ENCODE results near the gene NFKBIZ.

Gene NFKBIZ, protein sequence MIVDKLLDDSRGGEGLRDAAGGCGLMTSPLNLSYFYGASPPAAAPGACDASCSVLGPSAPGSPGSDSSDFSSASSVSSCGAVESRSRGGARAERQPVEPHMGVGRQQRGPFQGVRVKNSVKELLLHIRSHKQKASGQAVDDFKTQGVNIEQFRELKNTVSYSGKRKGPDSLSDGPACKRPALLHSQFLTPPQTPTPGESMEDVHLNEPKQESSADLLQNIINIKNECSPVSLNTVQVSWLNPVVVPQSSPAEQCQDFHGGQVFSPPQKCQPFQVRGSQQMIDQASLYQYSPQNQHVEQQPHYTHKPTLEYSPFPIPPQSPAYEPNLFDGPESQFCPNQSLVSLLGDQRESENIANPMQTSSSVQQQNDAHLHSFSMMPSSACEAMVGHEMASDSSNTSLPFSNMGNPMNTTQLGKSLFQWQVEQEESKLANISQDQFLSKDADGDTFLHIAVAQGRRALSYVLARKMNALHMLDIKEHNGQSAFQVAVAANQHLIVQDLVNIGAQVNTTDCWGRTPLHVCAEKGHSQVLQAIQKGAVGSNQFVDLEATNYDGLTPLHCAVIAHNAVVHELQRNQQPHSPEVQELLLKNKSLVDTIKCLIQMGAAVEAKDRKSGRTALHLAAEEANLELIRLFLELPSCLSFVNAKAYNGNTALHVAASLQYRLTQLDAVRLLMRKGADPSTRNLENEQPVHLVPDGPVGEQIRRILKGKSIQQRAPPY

DNA sequence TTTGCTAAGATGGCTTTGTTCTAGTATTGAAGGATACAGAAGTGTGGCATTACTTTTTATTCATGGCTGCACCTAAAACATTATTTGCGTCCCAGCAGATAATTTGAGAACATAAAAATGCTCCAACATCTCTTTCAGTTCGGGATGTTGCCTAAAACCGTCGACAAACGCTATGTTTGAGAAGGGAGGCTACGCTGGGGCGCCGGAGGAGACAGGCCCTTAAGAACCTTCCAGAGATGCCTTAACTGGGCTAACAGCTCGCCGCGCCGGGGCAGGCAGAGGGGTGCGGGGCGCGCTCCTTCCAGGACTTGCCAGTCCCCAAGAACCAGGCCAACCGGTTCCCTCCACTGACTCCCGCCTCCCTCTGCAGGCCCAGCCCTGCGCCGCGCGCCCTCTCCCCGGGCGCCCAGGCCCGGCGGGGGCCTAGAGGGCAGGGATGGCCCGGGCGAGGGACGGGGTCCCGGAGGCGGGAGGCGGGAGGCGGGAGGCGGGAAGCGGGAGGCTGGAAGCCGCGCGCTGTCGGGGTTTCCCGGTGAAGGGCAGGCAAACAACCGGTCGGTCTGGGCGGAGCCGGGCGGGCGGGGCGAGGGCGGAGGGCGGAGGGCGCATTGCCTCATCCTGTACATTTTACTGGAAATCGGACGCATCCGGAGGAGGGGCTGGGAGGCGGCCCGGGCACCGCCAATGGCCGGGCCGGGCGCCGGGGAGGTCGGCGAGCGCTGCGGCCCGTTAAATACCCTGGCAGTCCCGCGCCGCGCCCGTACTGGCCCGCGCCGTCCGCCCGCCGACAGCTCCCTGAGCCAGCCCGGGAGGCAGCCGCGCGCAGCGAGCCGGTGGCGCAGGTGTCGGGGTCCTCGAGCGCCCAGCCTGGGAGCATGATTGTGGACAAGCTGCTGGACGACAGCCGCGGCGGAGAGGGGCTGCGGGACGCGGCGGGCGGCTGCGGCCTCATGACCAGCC is at the start of gene NFKBIZ:
TSS of gene NFKBIZ (plus strand) at position 761 of the 960 bp plus-strand sequence. CDS start at position 876, 115 bp downstream.
- in situ Hi-C loops (cut with MboI; ENCODE audit: low sequenced_read_pairs), result no loop called here

DNA sequence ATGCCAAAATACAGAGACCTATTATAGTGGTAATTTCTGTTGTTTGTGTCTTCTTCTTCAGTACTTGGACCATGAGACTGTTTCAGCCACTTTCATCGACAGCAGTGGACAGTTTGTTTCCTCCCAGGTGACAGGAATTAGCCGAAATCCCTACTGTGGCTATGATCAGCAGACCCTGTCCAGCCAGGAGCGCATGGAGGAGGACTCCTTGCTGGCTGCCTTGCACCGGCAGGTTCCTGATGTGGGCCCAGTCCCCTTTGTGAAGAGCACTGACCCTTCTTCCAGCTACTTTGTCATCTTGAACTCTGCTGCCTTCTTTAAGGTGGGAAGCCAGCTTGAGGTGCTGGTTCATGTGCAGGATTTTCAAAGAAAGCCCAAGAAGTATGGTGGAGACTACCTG is 48.1 kb upstream of the NFKBIZ start:
- in situ Hi-C loops (cut with MboI; ENCODE audit: low sequenced_read_pairs), result loop anchor here (25.0 kb wide), 2 partner anchors 436 to 936 kb away; no protein-coding TSS in a partner anchor

DNA sequence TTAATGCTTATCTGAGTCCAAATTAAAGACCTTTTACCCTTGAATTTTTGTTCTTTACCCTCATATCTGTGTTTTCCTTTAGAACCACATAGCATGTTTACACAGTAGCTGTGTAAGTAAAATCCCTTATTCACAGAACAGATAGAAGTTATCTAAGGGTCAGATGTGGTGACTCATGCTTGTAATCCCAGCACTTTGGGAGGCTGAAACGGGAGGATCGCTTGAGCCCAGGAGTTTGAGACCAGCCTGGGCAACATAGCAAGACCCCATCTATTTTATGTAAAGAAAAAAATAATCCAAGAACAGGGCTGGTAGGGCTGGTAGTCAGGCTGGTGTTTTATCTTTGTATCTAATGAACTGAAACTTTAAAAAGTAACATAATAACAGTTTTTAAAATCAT is 47.1 kb upstream of the NFKBIZ start:
- in situ Hi-C loops (cut with MboI; ENCODE audit: low sequenced_read_pairs), result loop anchor here (25.0 kb wide), 2 partner anchors 435 to 935 kb away; no protein-coding TSS in a partner anchor

DNA sequence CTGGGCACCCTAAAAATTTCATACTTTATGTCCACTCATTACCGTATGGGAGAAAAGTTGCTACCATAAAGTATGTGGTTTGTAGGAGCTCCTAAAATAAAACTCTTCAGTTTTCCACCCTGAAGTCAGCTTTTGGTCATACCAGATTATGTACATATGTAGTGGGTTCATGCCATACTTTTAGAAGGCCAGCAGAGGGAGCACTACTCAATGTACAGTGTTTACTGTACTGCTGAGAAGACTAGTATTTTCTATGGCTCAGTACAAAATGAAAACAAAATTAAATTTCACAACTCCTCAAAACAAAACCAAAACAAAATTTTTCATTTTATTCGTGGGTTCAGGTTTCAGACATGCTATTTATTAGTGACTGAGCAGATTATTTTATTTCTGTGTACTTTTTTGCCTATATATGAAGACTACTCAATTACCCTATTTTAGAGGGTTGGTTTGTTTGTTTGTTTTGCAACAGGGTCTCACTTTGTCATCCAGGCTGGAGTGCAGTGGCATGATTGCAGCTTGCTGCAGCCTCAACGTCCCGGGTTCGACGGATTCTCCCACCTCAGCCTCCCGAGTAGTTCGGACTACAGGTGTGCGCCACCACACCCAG is 46.0 kb upstream of the NFKBIZ start:
- in situ Hi-C loops (cut with MboI; ENCODE audit: low sequenced_read_pairs), result loop anchor here (25.0 kb wide), 2 partner anchors 434 to 934 kb away; no protein-coding TSS in a partner anchor

DNA sequence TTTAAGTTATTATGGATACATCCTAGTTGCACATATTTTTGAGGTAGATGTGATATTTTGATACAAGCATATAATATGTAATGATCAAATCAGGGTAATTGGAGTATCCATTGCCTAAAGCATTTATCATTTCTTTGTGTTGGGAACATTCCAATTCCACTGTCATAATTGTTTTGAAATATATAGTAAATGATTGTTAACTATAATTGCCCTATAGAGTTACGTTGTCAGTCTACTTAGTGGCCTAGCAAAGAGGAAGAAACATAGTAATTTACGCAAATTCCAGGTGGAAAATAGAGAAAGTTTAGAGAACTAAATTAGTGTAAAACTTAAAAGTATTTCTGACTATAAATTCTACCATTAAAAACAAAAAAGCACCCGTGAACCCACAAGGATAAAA is 45.4 kb upstream of the NFKBIZ start:
- in situ Hi-C loops (cut with MboI; ENCODE audit: low sequenced_read_pairs), result loop anchor here (25.0 kb wide), 2 partner anchors 433 to 933 kb away; no protein-coding TSS in a partner anchor

DNA sequence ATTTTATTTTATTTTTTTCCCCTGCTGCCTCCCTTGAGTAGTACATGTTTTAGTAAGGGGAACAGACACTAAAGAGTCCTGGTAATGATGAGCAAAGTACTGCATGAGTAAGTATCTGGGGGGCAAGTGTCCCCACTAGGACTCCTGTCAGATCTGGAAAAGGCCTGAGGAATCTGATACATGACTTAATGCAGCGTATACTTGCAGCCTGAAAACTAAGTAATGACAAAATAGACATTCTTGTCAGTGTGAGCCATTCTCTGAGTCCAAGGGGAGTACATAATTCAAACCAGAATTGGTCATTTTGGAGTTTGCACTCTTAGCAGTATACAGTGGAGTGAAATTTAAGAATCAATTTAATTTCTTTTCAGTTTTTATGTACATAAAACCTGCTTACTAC is 42.8 kb upstream of the NFKBIZ start:
- in situ Hi-C loops (cut with MboI; ENCODE audit: low sequenced_read_pairs), result loop anchor here (25.0 kb wide), 2 partner anchors 431 to 931 kb away; no protein-coding TSS in a partner anchor

DNA sequence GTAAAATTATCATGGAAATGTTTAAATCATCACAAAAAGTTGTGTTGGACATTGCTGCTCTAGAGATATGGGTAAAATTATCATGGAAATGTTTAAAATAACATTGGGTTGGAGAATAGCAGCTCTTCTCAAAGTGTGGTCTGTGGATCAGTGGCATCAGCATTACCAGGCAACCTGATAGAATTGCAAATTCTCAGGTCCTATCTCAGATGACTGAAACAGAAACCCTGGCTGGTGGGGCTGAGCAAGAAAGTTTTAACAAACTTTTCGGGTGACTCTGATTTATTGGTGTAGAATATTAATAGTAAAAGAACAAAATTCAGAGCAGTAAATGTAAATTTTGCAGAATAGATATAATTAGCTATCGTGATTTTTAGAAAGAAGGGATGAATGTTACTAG is 41.4 kb upstream of the NFKBIZ start:
- in situ Hi-C loops (cut with MboI; ENCODE audit: low sequenced_read_pairs), result loop anchor here (25.0 kb wide), 2 partner anchors 429 to 929 kb away; no protein-coding TSS in a partner anchor

DNA sequence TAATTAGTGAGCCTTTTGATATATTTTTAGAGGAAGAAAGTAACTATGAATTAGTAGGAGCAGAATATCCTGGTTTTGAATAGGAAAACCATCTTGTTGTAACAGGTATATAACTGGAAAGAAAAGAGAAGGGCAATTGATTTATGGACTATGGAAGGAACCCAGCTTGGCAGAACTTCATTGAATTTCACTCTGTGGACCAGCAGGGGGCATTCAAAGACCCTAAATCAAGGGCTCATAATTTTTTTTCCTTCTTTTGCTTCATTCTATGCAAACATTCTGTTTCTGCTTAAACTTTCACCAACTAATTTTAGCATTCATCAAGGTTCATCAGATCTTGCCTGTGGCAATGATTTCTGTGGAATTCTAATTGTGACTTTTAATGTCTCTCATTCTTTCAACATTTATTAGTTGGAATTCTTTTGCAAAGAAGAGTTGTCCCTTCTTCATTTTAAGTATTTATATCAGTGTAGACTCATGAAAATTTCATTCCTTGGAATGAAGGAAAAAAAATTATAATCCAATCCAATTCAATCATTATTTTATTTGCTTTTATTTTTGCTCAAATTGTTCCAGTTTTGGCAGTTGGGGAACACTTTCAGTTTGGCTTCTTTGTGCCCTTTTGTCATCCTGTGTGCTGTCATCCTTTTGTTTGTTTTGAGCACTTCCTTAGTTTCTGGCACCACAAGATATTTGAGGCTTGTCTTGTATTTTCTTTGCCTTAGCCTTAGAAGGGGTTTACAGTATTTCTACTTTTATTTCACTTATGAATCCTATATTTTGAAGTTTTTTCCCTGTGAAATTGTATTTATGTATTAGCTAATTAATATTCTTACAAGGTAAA is 39.9 kb upstream of the NFKBIZ start:
- in situ Hi-C loops (cut with MboI; ENCODE audit: low sequenced_read_pairs), result loop anchor here (25.0 kb wide), 2 partner anchors 428 to 928 kb away; no protein-coding TSS in a partner anchor

DNA sequence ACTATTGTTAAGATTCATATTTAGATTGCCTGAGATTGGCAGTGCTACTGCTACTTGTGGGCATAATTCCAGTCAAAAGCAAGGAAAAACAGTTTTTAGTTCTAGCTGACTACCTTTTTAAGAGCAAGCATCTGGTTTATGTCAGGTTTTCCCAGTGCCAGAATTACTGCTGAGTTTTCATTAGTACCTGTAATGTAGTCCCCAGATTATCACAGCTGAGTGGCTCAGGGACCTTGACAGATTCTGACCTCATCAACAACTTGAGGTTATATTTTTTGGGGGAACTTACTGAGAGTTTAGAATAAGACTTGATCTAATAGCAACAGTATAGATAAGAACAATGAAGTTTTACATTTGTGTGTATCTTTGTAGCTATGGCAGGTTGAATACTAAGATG is 39.3 kb upstream of the NFKBIZ start:
- in situ Hi-C loops (cut with MboI; ENCODE audit: low sequenced_read_pairs), result loop anchor here (25.0 kb wide), 2 partner anchors 427 to 927 kb away; no protein-coding TSS in a partner anchor

DNA sequence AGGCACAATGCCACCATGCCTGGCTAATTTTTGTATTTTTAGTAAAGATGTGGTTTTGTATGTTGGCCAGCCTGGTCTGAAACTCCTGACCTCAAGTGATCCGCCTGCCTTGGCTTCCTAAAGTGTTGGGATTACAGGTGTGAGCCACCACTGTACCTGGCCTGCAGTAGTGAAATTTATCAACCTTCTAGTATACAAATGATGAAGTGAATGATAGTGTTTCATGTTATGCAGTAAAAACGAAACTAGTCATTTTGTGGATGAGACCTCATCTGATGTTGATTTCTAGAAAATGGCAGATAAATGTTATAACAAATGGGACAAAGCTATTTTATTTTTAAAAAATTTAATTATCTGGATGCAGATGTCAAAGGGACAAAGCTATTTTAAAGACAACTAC is 37.4 kb upstream of the NFKBIZ start:
- in situ Hi-C loops (cut with MboI; ENCODE audit: low sequenced_read_pairs), result loop anchor here (25.0 kb wide), 2 partner anchors 425 to 925 kb away; no protein-coding TSS in a partner anchor

DNA sequence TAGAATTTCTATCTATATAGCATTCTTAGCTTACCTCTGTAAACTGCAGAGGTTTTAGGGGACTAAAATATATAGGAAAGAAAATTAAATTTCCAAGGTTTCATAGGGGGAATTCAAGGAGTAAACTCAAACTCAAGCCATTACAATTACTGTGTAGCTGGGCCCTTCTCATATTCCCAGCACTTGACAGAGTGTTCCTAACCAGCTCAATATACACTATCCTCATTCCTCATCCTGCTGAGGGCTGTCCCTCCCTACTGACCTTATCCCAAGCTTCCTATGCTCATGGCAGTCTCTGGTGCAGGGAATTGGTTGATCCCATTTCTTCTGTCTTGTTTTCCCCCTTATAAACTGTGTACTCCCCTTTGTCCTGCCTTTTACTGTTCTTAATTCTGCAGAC is 36.4 kb upstream of the NFKBIZ start:
- in situ Hi-C loops (cut with MboI; ENCODE audit: low sequenced_read_pairs), result loop anchor here (25.0 kb wide), 2 partner anchors 424 to 924 kb away; no protein-coding TSS in a partner anchor

DNA sequence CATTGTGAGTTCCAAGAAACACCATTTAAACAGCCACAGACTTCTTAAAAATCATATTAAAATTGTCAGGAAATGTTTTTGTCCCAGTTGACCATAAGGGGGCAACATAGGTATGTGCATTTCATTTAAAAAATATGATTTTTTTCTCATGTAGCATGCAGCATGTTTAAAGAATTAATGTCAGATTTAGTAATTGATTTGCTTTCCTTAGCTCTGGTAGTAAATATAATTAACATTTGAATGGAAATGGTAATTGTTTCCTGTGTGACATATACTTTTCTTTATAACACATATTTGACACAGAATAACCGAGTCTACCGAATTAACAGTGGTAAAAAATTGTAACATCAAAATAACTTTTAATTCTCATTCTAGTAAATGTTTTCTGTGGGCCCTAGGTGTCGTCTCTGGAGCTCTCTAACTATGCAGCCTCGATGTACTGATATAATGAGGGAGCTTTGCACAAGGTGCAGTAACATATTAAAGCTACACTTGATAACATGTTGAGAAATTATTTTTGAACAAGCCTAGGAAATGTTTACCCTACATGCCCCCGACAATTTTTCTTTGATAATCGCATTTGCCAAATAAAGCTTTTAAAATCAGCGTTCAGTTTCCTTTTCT is 35.4 kb upstream of the NFKBIZ start:
- in situ Hi-C loops (cut with MboI; ENCODE audit: low sequenced_read_pairs), result loop anchor here (25.0 kb wide), 2 partner anchors 423 to 923 kb away; no protein-coding TSS in a partner anchor

DNA sequence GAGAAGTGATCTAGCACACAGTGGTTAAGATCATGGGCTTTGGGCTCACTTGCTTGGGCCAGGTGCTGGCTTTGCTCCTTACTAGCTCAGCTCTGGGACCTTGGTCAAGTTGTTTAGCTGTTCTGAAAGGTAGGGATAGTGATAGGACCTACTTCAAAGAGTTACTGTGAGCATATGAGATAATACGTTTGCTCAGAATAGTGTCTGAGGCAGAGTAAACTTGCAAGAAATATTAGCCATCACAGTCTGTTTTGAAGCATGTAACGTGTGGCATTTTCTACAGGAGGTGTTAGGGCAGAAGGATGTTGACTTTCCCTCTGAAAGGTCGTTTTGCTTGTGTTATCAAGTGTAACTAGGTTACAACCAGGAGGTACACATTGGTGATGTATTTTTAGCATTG is 34.5 kb upstream of the NFKBIZ start:
- in situ Hi-C loops (cut with MboI; ENCODE audit: low sequenced_read_pairs), result loop anchor here (25.0 kb wide), 2 partner anchors 422 to 922 kb away; no protein-coding TSS in a partner anchor

DNA sequence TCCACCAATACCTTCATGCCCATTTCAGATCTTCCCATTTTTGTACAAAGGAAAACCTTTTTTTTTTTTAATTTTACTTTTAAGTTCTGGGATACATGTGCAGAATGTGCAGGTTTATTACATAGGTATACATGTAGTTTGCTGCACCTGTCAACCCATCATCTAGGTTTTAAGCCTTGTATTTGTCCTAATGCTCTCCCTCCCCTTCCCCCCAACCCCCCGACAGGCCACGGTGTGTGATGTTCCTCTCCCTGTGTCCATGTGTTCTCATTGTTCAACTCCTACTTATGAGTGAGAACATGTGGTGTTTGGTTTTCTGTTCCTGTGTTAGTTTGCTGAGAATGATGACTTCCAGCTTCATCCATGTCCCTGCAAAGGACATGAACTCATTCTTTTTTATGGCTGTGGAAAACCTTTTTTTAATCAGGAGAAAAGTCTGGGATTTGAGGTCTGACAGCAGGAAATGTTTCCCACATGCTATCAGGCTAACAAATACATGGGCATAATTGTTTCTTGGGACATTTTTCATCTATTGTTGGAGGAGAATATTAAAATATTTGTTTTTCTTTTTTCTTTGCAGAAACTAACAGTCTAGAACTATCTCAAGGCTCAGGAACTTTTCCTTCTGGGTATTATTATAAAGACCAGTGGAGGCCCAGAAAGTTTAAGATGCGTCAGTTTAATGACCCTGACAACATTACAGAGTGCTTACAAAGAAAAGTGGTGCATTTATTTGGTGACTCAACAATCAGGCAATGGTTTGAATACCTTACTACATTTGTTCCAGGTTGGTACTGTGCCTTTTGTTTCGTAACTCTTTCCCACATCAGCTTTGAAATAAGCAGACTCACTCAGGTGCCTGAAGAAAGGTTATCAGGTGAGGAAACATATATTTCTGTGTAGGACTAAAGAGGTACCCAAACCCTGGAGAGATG is 32.8 kb upstream of the NFKBIZ start:
- in situ Hi-C loops (cut with MboI; ENCODE audit: low sequenced_read_pairs), result loop anchor here (25.0 kb wide), 2 partner anchors 421 to 921 kb away; no protein-coding TSS in a partner anchor

DNA sequence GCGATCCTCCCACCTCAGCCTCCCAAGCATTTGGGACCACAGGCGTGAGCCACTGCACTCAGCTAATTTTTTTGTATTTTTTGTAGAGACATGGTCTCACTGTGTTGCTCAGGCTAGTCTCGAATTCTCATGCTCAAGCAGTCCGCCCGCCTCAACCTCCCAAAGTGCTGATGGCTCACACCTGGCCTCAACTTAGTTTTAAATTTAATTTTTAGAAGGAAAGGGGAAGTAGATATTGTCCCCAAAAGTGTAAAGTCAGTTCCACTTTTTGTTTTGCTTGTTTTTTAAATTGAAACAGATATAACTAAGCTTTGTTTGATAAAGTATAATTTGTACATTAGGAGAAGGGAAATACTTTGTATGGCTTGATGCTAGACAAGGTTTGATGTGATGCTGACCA is 31.3 kb upstream of the NFKBIZ start:
- in situ Hi-C loops (cut with MboI; ENCODE audit: low sequenced_read_pairs), result loop anchor here (25.0 kb wide), 2 partner anchors 419 to 919 kb away; no protein-coding TSS in a partner anchor

DNA sequence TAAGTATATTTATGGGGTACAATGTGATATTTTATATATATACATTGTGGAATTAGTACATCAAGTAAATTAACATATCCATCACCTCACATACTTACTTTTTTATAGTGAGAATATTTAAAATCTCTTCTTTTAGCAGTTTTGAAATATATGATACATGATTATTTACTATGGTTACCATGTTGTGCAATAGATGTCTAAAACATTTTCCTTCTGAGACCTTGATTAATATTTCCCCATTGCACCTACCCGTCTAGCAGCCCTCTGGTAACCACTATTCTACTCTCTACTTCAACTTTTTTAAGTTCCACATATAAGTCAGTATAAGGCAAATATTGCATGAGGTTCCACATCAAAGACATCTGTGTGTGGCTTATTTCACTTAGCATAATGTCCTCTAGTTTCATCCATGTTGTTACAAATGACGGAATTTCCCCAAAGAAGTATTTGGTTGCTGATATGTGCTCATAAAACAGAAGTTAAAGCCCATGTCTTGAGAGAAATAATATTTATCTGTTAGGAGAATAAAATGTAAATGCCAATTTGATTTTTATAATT is 29.6 kb upstream of the NFKBIZ start:
- in situ Hi-C loops (cut with MboI; ENCODE audit: low sequenced_read_pairs), result loop anchor here (25.0 kb wide), 2 partner anchors 418 to 918 kb away; no protein-coding TSS in a partner anchor

DNA sequence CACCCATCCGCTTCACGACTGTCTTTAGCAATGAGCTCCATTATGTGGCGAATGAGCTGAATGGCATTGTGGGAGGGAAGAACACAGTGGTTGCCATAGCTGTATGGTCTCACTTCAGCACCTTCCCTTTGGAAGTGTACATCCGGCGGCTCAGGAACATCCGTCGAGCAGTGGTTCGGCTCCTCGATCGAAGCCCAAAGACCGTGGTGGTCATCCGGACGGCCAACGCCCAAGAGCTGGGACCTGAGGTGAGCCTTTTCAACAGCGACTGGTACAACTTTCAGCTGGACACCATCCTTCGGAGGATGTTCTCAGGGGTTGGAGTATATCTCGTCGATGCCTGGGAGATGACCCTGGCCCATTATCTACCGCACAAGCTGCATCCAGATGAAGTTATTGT is 27.8 kb upstream of the NFKBIZ start:
- in situ Hi-C loops (cut with MboI; ENCODE audit: low sequenced_read_pairs), result loop anchor here (25.0 kb wide), 2 partner anchors 416 to 916 kb away; no protein-coding TSS in a partner anchor
